PC-3 (cell line): ENCODE data around the gene PM20D1.

Experiments
- EZH2 ChIP-seq: fragments of 300-600 bp; sonication (generic); IDR thresholded peaks from one replicate; pipeline ENCODE4 v1.6.1; 2017; ENCODE audit warnings: antibody characterized with exemption, mild to moderate bottlenecking, low read length; ENCODE audit not compliant: unreplicated experiment
- EZH2phosphoT487 ChIP-seq: fragments of 300-600 bp; sonication (generic); IDR thresholded peaks from 2 replicates; pipeline ENCODE4 v1.6.1; 2018; ENCODE audit warnings: mild to moderate bottlenecking, antibody characterized with exemption, low read length, borderline replicate concordance
- TF ChIP-seq, protein P1 (sequence below): fragments of 300-600 bp; sonication (generic); conservative IDR thresholded peaks from 2 replicates; pipeline ENCODE4 v1.5.1; 2017; ENCODE audit warnings: antibody characterized with exemption, low read depth, mild to moderate bottlenecking, low read length

DNA sequence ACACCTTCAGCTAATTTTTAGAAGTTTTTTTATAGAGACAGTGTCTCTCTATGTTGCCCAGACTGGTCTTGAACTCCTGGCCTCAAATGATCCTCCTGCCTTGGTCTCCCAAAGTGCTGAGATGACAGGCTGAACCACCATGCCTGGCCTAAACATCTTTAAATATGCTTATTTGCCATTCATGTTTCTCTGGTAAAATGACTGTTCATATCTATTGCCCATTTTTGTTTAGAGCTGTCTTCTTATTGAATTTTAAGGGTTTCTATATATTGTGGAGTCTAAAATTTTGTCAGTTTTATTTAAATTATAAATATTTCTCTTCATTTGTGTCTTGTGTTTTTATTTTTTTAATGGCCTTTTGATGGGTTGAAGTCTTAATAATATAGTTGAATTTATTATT lies 3.0 kb upstream of the PM20D1 start:
- TF ChIP-seq EZH2phosphoT487 (no peak), EZH2 (no peak)
- TF ChIP-seq, protein P1, sequence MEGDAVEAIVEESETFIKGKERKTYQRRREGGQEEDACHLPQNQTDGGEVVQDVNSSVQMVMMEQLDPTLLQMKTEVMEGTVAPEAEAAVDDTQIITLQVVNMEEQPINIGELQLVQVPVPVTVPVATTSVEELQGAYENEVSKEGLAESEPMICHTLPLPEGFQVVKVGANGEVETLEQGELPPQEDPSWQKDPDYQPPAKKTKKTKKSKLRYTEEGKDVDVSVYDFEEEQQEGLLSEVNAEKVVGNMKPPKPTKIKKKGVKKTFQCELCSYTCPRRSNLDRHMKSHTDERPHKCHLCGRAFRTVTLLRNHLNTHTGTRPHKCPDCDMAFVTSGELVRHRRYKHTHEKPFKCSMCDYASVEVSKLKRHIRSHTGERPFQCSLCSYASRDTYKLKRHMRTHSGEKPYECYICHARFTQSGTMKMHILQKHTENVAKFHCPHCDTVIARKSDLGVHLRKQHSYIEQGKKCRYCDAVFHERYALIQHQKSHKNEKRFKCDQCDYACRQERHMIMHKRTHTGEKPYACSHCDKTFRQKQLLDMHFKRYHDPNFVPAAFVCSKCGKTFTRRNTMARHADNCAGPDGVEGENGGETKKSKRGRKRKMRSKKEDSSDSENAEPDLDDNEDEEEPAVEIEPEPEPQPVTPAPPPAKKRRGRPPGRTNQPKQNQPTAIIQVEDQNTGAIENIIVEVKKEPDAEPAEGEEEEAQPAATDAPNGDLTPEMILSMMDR, result no peak
